H1 (cell line): ENCODE measurements around the gene TMC4.

Experiments
- RXRA ChIP-seq: IDR thresholded peaks from 2 replicates; pipeline ENCODE4 v1.6.1; 2011; ENCODE audit warnings: low read depth, mild to moderate bottlenecking, low read length, moderate library complexity; ENCODE audit not compliant: insufficient read depth
- SUZ12 ChIP-seq: fragments of 200-600 bp; sonication (generic); IDR thresholded peaks from 2 replicates; pipeline ENCODE4 v1.6.1; 2012; ENCODE audit warnings: mild to moderate bottlenecking, inconsistent platforms, low read length, moderate library complexity, mixed read lengths

DNA sequence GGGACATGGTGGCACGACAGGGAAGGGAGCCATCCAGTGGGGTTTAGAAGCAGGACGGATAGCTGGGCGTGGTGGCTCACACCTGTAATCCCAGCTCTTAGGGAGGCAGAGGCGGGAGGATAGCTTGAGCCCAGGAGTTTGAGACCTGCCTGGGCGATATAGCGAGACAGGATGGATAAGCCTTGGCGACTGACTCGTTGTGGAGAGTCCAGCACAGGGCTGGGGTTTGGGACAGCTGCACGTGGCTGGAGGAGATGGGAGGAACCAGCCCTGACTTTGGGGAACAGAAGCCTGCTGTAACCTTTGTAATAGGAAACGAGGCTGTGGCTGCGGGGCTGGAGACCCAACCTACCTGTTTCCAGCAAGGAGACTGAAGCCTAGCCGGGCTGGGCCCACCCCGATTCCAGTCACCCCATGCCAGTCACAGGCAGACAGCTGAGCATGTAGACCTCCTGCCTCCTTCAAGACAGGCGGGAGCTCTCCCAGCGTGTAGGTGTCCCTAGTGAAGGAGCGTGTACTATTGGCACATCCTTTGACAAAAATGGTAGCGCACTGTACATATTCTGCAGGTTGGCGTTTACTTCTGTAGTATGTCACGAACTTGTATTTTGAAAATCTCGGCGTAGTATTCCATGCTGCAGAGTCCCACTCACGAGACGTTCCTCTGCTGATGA is 21.5 kb downstream of the TMC4 start:
- no peak for TF ChIP-seq SUZ12
- TF ChIP-seq RXRA: no peak
